NCI-H146 treated with DMSO at 0.1 percent for 48 hours (cell line): Measurements from ENCODE around the gene ANTXRL.
"Not testable (repeated sequence)": the region's sequence is repeated elsewhere in the genome, so short reads cannot be mapped to it uniquely, and the experiment has no call there.

Source experiments
- DNase-seq: peaks from one replicate; lab custom pipeline; 2025; ENCODE audit not compliant: unreplicated experiment; lab: John Stamatoyannopoulos, UW

The ANTXRL gene

GRCh38 chr10:46306516-46307184 is 19.9 kb downstream of the ANTXRL start:
- no peak for DNase-seq

- no peak for DNase-seq
Measured at GRCh38 chr10:46307281-46308112, 20.7 kb downstream of the ANTXRL start.

GRCh38 chr10:46308113-46308415 is 21.3 kb downstream of the ANTXRL start:
- DNase-seq, result no peak

GRCh38 chr10:46308666-46309450 is 22.1 kb downstream of the ANTXRL start:
- DNase-seq, result no peak

GRCh38 chr10:46309511-46310142 is 22.8 kb downstream of the ANTXRL start:
- DNase-seq, result no peak

- no peak for DNase-seq
Measured at GRCh38 chr10:46310143-46310514, 23.3 kb downstream of the ANTXRL start.

DNA sequence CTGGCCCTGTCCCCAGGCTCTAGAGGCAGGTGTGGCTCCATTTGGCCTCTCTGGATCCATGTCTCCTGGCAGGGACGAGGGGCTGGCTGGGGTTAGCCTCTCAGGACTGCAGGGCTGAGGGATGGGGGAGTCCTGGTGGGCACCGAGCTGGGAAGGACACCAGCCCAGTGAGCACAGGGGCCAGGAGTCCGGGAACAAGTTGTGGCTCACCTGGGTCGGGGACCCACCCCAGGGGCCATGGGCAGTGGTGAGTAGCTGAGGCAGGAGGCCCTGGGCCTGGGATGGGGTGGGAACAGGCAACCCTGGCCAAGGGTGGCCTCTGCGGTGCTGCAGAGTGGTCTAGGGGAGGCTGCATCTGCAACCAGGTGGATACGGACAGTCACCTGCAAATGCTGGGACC is 24.1 kb downstream of the ANTXRL start:
- no peak for DNase-seq

DNA sequence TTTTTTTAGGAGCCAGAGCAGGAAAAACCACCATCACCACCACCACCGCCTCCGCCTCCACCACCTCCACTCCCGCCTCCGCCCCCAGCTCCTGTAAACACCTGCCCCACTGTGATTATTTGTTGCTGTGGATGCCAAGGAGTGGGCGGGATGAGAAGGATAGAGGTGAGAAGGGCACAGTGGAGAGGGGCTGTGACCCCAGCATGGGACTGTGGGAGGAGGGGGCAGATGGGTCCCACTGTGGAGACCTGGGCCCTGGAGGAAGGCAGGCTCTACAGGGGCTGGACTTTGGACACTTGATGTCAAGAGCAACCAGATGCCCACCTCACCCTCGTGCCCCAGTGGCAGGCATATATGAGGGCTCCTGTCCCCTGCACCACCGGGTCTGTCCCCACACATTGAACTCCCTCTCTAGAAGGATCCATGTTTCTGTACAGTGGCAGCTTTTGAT is 24.7 kb downstream of the ANTXRL start:
- no peak for DNase-seq

DNA sequence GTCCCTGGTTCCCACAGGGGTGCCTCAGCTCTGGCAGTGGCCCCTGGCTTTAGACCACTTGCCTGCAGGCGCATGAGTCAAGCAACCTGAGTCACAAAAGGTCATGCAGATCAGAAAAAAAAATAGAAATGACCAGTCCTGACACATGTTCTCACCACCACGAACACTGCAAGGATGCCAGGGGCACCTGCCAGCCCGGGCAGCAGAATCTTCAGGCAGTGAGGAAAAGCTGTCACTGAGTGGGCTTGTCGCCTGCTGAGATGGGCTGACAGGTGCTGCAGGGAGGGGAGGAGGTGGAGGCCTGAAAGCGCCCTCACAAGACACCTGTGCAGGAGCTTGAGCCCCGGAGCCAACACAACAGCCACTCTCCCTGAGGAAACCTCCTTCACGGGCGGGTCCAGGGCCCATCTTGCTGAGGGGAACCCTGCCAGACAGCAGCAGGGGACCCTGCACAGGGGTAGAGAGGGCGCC is 25.2 kb downstream of the ANTXRL start:
- DNase-seq, result not testable (repeated sequence)

DNA sequence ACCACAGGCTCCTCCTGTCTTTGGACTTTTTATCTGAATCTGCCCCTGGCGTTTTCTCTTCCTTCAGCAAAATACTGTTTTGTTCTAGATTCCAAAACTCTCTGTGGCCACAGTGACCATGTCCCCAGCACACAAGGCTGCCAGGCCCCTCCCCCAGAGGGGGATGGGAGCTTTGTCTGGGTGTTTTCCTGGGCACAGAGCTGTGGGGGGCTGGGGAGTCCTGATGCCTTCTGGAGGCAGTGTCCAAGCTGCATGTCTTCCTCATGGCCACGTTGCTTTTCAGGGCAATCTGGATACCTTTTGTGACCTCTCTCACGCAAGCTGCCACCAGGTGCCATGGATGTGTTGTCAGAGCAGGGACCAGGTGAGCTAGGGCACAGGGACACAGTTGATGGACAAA is 26.2 kb downstream of the ANTXRL start:
- DNase-seq, result no peak

- no peak for DNase-seq
Measured at GRCh38 chr10:46314071-46314470, 27.3 kb downstream of the ANTXRL start.

DNA sequence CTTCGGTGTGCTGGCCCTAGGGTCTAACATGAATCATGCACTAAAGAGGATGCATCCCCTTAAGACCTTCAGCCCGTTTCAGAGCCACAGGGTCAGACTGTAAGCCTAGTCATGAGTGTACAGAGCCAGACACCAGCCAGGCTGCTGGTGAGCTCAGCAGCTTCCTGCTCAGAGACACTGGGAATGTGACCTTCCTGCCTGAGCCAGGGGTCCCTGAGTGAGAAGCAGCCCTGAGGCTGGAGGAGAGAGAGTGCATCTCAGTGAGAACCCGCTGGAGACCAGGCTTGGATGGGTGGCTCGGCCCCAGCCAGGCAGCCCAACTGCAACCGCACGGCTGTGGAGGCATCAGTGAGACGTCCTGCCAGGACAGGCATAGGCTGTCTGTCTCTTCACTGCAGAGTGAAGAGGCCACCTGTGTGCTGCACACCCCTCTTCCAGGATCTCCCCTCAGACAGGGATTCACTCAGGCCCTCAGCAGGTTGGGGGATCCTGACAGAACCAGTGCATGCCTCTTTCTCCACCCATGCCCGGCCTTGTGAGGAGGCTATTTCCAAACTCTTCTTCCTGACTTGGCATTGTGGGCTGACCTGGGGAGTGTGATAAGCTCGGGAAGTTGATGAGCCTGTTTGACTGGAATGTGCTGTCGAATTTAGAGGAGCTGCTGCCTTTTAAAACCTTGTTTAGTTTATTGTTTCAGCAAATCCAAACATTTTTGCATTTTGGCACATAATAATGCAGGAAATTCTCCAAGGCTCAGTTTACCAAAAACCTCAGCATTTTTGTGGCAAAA is 28.5 kb downstream of the ANTXRL start:
- DNase-seq, result not testable (repeated sequence)

- DNase-seq, result no peak
Measured at GRCh38 chr10:46317370-46317769, 30.6 kb downstream of the ANTXRL start.

DNA sequence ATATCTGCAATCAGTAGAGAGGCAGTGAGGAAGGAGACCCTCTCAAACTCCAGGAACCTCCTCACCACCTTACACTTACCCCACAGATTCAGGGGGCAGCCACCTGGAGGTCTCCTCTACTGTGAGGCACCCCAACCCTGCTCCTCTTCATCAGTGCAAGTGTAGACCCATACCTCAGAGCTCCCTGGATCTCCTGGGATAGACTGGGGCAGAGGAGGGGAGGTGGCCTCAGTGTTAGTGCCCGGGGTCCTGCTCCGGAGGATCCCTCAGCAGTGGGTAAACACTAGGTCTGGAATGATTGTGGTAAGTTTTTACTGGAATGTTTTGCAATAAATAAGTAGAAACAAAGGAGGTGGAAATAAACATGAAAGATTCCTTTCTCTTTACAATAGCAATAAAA is 31.1 kb downstream of the ANTXRL start:
- DNase-seq, result no peak

- DNase-seq, result no peak
Measured at GRCh38 chr10:46318799-46319198, 32.0 kb downstream of the ANTXRL start.

DNA sequence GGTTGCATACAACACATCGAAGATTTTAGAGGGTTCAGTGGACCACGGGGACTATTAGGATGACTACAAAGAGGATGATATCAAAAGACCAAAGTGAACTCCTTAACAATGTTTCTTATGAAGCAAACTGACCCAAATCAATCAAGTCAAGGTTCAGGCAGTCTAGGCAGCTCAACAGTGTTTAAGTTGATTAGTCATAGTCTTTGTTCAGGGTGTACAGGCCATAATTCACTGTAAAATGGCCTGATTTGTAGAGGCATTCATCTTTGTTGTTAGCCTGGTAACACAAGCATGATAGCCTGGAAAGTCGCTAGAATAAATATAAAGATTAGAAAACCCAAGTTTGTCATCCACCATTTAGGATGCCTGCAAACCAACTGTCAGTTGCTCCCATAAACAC is 32.6 kb downstream of the ANTXRL start:
- no peak for DNase-seq

GRCh38 chr10:46321770-46322169 is 35.0 kb downstream of the ANTXRL start:
- DNase-seq, result no peak

DNA sequence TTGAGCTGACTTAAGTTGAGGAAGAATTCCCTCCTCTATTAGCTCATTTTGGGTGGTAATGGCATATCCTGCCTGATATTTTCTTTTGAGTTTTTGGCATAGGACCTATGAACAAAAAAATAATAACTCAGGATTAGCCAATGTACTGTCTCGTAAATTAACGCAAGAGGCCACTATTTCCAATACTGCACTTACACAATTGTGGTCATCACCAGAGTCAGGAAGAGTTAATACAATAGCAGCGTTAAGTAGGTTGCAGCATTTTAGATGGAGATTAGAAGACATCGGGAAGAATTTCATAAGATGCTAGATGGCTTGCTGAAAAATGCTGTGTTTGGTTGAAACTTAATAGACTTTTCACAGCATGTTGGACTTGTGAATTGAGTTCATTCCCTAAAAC is 36.4 kb downstream of the ANTXRL start:
- no peak for DNase-seq

GRCh38 chr10:46325021-46325420 is 38.2 kb downstream of the ANTXRL start:
- no peak for DNase-seq

DNA sequence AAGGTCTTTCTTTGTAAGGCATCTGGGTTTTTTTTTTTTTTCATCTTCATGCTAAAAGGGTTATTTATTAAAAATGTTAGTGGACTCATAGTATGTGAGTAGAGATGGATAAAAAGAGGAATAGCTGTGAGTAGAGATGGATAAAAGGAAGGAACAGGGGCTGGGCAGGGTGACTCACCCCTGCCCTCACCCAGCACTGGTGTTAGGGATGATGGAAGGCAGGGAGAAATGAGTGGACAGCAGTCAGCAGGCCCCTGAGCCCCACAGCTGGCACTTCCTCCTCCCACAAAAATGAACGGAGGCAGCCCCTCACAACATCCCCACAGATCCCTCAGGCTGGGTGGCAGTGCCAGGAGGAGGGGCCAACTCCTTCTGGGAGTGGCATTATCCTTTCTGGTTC is 39.3 kb downstream of the ANTXRL start:
- DNase-seq, result no peak

- no peak for DNase-seq
Measured at GRCh38 chr10:46326971-46327370, 40.2 kb downstream of the ANTXRL start.
